ENCODE data around the gene AK1.
A peak's percentile ranks its signal among the peaks of the same experiment; 100 is the strongest.

The AK1 gene

DNA sequence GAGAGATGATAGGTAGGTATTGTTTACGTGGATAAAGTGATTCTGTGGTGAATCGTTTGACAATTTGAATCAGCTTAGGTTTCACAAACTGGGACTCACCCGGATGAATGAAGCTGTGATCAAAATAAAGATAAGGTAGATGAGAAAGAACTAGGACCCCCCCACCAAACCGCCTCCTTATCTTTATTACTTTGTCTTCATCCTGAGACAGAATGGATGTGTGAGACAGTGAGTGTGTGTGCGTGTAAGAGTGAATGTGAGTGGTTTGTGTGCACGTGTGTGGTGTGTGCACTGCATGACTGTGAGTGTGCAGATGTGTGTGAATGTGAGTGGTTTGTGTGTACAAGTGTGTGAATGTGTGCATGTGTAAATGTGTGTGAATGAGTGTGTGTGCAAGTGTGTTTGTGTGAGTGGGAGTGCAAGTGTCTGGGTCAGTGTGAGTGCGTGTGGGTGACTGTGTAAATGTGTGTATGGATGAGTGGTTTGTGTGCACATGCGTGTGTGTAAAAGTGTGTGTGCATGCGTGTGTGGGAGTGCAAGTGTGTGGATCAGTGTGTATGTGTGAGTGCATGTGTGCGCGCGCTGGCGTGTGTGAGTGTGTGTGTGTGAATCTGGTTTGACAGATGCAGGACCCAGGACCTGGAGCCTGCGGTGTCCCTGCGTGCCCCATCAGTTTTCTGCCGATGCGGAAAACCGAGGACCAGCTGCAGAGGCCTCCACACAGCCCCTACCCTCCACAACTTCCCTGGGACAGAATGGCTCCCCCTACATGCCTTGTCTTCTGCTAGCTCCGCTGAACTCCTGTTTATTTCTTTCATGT, 11.6 kb downstream of the AK1 start:
- DNase-seq: peak; percentile 23

DNA sequence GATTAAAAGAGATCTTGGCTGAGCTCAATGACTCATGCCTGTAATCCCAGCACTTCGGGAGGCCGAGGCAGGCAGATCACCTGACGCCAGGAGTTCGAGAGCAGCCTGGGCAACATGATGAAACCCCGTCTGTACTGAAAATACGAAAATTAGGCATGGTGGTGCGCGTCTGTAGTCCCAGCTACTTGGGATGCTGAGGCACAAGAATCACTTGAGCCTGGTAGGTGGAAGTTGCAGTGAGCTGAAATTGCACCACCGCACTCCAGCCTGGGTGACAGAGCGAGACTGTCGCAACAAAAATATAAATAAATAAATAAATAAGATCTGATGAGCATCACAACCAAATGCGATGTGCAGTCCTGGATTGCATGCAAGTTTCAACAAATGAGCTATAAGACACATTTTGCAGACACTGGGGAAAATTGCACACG, 14.3 kb downstream of the AK1 start:
- DNase-seq: no peak

DNA sequence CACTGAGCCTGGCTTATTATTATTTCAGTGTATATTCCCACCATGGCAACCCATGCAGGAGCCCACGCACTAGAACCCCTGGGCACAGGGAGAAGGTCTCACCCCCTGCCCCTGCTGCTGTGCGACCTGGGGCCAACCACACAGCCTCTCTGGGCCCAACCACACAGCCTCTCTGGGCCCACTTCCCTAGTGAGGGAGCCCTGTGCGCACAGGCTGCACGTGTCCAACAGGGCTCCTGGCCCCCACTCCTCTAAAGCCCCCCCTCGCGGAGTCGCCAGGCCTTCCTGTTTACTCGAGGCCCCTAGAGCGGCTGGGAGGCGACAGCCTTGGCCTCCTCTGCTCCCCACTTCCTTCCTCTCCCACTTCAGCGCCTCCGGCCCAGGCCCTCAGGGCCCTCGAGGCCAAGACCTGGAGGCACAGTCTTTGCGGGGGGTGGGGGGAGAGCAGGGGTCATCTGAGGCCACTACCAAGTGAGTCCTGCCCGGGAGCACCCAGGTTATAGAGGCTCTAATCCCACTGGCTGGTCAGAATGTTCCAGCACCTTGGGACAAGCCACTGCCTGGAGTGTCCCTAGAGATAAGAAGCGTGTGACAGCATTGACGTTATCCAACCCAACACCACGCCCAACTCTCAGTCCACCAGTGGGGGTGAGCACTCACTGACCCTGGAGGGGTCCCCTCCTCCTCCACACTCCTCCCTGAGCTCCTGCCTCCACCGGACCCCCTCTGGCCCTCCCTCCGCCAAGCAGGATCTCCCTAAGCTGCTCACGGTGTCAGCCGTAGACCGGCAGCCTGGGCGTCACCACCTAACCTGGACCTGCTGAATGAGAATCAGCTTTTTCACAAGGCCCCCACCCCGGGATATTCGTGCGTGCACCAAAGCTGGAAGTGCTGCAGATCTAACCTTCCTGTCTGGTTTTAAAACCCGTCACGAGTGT, 15.1 kb downstream of the AK1 start:
- peak; percentile 65 for DNase-seq

DNA sequence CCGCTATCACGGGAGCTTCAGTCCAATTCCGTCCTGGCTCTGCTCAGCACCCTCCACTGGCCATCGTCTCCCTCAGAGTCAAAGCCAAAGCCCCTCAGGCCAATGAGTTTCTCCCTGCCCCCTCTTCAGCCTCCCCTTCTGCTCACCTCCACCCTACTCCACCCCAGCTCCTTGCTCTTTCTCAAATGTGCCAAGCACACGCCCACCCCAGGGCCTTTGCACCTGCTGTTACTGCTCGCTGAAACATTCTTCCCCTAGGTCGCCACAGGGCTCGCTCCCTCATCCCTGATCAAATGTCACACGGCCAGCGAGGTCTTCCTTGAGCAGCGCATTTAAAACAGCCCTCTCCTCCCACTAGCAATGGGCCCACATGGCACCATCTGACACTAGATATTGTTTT, 16.7 kb downstream of the AK1 start:
- no peak for DNase-seq

DNA sequence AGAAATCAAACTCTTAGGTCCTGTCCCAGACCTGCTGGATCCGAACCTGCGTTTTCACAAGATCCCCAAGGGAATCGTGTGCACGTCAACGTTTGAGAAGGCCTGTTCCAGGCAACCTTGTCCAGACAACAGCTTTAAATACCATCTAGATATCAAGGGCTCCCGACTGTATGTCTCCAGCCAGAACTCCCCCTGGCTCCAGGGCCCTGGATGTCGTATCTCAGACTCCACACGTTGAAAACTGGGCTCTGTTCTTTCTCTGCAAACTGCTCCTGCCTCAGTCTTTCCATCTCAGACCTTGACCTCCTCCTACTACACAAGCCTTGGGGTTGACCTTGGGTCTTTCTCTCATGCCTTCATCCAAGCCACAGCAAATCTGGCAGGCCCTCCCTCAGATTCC, 17.2 kb downstream of the AK1 start:
- DNase-seq: no peak

DNA sequence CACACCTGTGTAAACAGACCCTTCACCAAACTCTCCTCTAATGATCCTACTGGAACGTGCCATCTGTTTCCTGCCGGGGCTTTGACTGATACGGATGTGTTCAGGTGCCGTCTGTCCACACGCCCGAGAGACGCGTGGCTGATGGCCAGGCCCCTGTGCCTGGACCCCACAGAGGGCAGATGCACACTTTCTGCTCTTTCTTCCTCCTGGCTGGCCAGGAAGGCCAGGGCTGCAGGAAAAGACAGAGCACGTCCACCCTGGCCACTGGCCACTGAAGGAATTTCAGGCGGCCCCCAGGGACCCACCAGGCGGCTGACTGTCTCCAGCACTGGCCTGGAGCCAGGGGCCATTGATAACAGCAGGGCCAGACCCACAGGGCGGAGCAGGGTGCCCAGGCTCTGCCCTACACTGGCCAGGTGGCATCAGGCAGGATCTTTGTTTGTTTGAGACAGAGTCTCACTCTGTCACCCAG, 19.4 kb downstream of the AK1 start:
- no peak for DNase-seq

DNA sequence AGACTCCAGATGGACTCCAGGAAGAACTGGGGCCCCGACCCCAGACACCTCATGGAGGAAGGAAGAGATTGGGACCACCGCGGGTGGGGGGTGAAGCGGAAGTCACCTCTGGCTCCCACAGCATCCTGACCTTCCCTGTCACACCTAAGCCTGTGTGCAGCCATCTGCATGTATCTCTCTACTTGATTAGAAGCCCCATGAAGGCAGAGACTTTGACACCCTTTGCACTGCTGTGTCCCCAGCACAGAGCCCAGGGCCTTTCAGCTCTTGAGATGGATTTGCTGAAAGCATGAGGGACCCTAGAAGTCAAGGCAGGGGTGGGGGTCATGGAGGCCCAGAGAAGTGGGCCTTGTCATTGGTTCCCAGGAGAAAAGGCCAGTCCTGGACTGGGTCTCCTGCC, 20.2 kb downstream of the AK1 start:
- no peak for DNase-seq

DNA sequence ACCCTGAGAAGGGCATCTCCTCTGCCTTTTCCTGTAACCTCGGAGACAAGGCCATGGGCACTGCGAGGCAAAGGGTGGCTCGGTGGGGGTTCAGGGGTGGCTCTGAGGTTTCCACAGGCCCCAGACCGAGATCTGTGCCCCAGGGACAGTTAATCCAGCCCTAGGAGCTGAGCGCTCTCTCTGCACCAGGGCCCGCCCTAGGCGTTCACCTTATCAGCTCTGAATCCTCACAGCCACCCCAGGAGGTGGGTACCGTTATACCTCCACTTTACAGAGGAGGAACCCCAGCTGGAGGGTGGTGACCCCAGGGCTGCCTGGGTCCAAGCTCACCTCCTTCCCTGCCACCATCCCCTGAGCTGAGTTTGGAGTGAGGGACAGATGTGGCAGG, 20.8 kb downstream of the AK1 start:
- DNase-seq: no peak

DNA sequence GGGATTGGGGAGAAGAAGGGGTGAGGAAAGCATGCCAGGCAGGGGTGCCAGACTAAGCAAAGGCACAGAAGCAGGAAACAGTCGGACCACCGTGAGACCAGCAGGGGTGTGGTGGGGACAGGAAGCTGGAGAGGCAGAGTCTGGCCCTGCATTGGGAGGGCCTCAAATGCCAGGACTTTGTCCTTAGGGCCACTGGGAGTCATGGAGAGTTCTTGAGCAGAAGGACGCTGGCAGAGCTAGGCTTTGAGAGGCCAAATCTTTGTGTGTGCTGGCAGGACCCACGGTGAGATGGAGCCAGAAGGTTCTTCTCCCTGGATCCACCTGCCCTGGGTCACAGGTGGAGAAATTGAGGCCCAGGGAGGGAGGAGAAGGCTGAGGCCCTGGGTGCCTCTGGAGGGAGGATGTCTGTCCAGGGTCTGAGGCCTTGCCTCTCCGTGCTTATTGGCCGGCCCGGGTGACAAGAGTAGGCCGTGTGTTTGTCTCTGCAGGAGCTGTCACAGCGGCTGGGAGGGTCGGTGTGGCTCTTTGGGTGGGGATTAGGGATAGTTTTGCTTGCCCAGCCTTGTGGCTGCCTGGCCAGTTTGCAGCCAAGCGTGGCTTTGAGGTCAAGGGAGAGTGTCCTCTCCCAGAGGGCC, 21.3 kb downstream of the AK1 start:
- DNase-seq: no peak

DNA sequence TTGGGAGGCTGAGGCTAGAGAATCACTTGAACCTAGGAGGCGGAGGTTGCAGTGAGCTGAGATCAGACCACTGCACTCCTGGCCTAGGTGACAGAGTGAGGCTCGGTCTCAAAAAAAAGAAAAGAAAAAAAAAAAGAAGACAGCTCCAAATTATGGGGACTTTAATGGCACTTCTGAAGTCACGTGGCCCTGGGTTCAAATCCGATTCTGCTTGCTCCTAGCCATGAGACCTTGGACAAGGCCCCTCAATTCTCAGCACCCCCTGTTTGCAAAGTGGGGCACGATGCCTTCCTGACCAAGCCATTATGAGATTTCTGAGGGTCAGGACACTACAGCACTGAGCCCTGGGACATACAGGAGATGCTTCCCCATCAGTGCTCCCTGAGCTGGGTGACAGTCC, 22.0 kb downstream of the AK1 start:
- DNase-seq: no peak

DNA sequence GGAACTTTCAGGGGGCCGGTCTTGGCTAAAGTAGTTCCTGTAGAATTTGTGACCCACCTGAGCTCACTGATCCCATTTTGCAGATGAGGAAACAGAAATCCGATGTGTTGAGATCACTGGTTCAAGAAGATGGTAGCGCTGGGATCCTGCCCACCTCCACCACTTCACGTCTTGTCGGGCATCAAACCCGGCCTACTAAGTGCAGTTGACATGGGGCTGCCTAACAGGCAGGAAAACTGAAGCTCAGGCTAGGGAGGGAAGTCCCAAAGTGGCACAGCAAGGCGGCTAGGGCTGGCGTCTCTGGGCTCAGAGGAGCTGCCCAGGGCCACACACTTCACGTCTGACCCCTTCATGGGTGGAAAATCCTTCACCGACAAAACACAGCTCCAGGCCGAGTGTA, 22.5 kb downstream of the AK1 start:
- DNase-seq: no peak

DNA sequence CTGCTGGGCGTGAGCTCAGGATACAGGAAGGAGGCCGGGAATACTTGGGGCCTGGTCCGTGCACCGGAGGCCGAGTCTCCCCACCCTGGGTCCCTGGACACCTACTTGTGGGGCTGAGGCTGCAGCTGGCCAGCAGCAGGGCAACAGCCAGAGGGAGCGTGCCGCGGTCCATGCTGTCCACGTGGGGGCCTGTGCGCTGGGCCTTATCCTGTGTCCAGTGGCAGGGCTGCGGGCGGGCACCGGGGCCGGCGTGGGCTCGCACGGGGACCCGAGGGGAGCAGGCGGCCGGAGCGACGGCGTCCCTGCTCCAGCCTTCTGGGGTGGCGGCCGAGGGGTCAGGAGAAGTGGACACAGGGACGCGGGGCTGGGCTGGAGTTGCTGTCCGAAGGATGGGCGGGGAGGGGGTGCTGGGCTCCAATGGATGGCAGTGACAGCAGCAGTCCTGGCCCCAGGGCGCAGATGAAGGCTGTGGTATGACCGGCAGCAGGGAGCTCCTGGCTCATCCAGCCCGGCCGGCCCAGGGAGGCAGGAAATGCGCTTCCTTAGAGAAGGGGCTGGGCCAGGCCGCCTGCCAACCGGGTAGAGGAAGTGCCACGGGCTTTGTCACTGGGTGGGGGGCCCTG, 23.2 kb downstream of the AK1 start, which contains the start of gene ENG:
Gene ENG, minus strand, starts transcription at position 475 of the 623 bp plus-strand sequence. Its CDS starts 303 bp downstream, at position 172.
- no peak for DNase-seq

DNA sequence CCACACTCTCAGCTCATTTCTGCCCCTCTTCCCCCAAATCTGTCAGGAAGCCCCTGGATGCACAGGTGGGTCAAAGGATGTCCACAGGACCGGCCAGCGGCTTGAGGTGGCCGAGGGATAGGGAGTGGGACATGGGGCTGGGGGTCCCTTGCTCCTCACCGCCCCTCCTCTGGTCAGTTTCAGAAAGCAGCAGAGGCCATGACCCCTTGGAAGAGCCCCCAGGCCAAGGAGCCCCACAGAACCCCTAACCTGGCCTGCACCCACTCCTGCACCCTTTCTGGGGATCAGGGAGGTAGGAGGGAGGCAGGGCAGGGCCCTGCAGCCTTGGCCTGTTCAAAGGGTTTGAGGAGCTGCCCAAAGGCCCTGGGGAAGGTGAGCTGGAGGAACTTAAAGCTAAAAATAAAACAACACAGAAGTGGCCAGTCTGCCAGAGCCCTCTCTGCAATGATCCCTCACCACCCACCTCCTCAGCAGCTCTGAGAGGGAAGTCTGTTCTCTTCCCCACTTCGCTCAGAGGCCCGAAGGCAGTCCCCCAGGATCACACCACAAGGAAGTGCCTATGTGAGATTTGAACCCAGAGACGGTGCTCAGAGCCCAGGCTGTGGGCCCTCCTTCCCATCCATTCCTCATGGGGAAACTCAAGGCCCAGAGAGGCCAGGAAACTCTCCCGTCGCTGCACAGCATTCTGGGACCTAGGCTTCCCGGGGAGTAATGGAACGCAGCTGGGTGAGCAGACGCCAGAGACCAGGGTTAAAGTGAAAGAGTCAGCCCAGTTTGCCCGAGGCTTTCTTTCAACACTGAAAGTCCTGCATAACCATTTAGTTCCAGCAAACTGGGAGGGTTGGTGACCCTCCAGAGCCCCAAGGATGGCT, 23.9 kb downstream of the AK1 start:
- no peak for DNase-seq

DNA sequence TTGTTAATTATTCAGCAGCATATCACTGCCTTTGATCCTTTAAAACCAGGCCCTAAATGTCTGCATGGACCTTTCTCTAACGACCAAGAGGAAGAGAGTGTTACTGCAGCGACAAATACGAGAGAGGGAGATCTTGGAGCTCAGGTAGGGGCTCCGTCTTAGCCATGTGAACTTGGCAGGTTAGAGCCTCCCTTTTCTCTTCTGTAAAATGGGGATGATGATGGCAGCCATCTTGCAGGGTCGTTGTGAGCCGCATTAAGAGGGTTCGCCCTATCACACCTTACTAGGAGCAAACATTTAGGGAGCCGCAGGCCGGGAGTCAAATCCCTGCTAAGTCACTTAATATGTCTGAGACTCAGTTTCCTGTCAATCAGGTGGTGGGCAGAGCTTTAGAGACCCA, 24.6 kb downstream of the AK1 start:
- DNase-seq: no peak

DNA sequence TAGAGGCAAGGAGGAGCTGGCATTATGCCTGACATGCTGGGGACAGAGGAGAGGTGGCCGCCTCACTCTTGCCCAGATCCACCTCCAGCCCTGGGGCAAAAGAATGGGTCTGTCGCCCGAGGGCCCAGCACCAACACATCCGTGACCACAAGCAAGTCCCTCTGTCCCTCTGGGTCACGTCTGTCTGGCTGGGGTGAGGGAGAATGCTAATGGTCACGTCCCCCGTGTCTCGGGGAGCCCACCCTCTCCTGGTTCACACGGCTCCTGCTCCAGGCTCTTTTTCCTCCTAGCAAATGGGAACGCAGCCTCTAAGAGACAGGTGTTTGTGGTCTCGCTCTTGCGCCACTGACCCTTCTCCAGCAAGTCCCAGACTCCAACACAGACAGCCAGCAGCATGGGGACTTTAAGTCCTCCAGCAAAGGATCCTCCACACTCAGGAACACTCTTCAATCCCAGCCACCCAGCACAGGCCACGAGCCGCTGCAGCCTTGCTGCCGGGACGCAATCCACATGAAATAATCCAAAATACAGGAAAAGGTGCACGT, 27.1 kb downstream of the AK1 start:
- no peak for DNase-seq

DNA sequence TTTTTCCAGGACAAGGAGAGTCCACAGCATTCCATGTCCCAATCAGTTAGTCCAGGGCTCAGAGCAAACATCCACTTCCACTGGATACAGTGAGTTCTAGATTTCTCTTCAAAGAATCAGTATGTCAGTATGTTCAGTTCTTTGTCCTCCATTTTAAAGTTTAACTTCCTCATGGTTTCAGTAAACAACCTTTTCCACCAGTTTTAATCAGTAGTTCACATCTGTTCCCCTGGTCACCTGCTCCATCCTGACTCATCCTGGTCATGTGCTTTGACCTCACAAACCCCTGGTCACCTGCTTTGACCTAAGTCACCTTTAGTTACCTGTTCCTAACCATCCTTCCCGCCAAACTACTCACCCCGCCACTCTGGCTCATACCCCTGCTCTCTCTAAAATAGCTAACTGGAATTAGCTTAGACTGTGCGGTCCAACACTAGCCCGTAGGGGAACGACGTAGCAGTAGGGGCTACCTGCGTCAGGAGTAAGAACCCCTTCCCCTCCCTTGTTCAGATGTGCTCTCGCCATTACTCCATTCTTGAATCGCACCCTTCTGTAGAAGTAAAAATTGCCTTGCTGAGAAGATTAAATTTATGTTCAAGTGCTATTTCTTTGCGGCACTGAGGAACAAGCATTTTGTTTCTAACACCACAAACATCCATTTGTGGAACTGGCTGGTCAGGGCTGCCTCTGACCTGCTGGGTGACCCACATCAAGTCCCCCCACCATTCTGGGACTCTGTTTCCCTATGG, 28.5 kb downstream of the AK1 start:
- DNase-seq: no peak

DNA sequence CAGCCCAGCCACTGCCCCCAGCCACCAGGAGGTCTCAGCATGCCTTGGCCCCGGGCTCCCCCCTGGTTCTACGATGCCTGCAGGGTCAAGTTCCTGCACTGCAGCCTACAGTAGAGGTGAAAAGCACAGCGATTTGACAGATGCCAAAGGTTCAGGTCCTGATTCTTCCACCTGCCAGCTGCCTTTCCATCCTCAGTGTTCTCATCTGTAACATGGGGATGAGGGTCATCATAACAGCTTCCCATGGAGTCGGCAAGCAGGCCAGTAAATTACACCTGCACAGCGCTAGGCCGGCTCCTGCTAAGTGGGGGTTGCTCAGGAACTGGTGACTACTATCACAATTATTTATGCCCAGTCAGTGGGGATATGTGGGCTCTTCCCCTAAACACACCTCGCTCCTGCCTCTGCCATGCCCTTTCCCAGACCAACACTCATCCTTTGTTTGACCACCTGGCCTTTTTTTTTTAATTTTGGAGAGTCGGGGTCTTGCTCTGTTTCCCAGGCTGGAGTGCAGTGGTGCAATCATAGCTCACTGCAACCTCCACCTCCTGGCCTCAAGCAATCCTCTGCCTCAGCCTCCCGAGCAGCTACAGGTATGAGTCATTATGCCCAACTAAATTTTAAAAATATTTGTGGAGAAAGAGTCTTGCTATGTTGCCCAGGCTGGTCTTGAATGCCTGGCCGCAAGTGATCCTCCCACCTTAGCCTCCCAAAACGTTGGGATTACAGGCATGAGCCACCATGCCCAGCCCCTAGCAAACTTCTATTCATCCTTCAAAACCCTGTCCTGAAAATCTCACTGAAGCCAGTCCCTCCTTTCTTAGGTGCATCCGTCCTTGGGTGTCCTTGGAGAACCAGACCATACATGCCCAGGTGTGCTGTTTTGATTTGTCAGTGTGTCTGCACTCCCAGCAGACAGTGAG, 29.4 kb downstream of the AK1 start:
- no peak for DNase-seq

DNA sequence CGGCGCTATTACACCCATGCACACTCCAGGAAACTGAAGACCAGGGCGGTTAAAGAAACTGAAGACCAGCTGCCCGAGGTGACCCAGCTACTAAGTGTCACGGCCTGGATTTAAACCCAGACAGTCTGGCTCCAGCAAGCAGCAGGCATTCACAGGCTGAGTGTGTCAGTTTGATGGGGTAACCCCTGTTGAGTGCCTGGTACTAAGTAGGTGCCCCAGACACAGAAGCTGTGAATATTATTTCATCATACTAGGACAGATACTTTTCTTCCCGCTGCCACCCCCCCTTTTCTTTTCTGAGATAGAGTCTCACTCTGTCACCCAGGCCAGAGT, 30.3 kb downstream of the AK1 start:
- DNase-seq: no peak

DNA sequence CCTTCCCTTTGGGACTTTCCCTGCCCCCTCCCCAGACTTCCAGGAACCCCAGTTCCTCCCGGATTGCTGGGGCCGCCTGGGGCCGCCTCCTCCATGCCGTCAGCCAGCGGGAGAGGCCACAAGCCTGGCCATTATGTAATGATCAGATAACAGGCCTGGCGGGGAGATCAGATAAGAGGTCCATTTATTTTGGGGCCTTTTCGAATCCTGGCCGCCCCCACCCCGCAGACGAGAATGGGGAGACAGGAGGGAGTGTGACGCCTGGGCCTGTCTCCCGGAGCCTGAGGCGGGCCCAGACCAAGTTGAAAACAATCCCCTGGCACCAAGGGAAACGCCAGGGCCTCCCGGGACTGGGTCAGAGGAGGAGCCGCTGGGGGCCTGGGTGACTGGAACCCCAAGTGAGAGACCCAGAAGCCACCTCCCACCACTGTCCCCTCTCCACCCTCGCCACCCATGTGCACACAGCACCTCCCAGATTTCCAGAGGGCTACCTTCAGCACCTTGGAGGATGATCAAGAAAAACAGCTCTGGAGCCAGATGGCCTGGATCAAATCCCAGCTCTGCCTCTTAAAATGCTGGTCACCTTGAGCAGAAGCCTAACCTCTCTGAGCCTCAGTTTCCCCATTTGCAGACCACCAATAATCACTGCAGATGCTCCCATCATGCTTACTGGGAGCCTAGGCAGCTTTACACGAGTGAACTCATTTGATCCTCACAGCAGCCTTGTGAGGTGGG, 30.9 kb downstream of the AK1 start:
- no peak for DNase-seq

Measured in CD4-positive, alpha-beta T cell treated with Interleukin-17A for 1 hour (primary cell).